SW480 (cell line): ENCODE data around the gene GDPD5.

Experiments used
- DNase-seq: peaks from one replicate; pipeline ENCODE4 v3.0.0-alpha.2; 2016; ENCODE audit warnings: low spot score

Gene GDPD5

DNA sequence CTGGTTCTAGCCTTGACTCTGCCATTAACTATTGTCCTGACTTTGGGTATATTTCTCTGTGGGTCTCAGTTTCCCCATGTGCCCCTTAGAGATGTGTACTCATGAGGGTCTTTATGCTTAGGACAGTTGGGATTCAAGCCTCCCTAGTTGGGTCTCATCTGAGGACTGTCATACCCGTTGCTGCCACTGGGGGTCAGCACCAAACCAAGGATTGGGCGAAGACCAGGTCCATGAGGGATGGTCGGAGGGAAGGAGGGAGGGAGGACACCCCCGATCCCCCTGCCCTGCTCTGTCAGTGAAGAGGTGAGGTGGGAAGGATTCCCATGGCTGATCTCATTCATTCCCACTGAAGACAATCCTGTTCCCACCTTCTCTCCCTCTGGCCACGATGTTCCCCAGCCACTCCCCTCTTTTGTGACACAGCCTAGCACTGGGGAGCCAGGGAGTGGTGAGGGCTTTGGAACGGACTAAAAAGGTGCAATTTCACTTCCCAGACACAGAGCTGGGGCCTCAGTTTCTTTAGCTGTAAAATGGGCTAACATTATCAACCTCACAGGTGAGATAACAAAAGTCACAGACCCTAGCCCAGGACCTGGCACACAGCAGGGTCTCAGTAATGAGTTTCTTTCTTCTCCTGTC is 80.3 kb downstream of the GDPD5 start:
- peak; percentile 47 for DNase-seq

DNA sequence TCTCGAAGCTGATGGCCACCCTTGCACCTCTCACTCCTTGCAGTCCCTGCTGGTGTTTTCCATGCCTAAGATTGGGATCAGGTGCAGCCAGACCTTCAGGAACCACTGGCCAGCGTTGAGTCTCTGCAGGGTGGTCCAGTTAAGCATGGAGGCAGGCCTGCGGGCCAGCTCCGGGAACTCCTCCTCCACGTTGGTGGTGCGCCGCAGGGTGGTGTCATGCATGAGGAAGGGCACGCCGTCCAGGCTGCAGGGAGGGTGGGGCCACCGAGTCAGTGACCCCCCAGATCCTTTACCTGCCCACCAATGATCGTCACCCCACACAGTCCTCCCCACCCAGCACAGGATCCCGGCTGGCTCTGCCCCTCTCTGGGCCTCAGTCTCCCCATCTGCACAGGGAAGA is 82.7 kb downstream of the GDPD5 start:
- no peak for DNase-seq

DNA sequence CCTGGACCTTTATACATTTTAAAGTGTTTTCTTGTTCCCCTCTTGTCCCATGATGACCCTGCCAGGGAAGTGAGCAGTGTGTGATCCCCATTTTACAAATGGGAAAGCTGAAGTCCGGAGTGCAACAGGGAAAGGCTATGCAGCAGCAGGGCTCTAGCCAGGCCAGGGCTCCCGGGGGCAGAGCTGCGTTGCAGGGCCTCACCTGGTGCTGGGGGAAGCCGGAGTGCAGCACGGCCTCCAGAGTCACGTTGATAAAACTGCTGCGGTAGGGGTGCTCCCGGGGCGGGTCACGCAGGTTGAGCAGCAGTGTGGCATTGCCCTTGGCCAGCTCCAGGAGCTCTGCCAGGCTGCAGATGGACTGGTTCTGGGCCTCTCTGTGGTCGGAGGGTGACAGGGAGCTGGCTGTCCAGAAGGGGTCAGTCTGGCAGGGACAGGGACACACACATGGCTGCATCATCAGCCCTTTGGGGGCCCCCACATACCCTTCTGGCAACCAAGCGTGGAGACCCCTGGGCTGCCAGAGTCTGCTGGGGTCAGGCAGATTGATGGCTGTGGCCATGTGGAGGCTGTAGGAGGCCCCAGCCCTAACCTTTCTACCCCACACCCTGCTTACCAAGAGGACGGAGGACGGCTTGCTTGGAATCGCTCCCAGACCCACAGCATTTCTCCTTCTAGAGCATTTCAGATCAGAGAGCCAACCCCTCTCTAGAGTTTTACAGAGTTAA is 83.4 kb downstream of the GDPD5 start:
- DNase-seq: no peak

DNA sequence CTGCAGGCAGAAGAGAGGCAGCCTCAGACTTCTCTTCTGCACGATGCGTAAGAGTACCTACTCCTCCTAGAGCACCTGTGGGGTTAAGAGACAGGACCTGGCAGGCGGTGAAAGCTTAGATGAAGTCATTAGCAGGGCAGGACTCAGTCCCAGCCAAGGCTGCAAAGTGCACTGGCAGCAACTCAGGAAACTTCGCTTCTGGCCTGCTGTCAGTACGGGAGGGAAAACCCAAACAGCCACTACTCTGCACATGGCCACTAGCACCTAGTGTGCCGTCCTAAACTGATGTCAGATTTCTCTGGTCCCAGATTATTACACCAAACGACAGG is 84.0 kb downstream of the GDPD5 start:
- DNase-seq: no peak

DNA sequence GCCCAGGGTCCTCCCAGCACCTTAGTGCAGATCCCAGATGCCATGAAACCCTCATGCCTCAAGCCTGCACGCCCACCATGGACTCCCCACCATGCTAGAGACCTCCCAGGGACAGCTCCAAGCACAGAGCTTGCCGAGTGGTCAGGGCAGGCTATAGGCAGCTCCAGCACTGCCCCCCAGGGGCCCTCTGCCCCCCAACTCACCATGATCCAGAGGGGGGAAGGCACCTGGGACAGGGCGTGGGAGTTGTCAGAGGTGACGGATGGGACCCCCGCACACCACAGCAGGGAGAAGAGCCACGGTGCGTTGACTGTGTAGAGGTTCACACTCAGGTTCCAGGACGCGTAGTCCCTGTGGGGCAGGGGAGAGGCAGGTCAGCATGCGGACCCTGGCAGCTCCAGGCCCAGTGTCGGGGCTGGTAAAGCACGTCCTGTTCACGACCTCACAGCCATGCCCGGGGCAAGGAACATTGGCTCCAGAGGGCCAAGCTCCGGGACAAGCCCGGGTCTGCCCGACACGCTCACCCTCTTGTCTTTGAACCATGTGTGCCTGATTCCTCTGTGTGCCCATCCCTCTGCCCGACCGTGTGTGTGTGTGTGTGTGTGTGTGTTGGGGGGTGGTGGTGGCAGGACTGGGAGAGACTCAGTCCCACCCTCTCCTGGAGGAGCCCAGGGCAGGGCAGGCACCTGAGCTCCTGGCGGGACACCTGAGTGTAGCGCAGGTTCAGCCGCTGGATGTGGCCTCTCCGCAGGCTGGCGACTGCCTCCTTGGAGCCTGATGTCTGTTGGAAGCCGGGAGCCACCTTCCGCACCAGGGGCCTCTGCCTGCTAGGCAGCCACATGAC is 84.6 kb downstream of the GDPD5 start:
- DNase-seq: no peak

DNA sequence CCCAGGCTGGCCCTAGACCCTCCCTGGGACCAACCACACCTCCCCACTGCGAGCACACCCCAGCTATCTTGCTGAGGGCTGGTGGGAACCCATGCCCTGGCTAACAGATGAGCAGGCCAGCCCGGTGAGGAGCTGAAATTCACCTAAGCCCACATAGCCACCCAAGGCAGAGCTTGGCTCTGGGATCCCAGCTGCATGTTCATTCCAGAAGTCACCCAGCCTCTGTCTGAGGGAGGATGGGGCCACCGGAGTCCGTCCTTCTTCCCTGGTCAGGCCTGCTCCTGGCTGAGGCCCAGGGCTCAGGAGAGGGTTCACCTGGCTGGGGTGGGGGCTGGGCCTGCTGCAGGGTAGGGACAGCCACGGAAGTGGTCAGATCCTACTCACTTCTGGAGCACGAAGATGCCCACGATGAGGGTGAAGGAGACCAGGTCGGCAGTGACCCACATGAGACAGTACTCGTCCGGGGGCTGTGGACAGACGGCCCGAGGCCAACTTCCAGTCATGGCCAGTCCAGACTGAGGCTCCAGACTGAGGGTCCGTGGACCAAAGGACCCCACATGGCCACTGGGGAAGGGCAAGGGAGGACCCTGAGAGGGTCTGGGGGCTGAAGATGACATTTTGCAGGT is 86.1 kb downstream of the GDPD5 start:
- no peak for DNase-seq

DNA sequence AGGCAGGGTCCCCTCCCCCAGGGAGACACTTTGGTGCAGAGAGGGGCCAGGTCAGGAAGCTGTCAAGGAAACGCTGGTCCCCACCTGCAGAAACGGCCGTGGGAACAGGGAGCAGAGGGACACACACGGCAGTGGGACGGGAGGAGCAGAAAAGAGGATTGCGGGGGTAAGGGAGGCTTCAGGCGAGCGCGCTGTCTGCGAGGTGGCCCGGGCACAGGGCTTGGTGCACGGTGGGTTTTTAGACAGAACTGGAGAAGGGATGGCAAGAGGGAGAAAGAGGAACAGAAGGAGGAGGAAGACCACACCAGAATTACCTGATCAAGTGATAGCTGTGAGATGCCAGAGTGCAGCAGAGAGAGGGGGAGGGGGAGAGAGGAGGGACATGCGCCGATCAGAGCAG is 86.7 kb downstream of the GDPD5 start:
- DNase-seq: no peak

DNA sequence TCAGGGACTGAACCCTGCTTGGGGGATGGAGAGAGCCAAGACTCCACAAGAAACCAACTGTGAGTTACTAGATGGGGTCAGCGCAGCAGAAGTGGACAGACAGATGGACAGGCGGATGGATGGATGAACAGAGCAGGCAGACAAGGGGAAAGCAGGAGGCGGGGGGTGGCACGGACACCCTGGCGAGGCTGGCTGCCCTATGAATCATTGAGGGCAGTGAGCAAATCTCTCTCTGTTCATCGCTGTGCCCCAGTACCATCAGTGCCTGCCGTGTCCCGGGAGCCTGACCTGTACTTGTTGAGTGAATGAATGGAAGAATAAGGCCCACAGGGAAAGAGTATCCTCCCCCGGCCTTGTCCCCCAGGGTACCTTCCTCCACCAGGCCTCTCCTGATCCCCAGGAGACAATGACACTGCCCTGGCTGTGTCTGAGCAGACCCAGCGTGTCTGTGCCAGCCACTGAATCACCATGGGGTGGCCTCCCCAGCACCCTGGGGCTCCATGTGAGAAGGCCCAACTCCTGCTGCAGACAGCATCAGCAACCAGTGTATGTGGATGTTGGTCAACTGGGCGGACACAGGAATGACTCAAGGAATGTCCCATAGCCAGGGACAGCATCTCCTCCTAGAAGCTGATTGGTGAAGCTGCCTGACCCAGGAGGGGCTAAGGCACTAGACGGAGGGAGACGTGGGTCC is 87.6 kb downstream of the GDPD5 start:
- DNase-seq: no peak

DNA sequence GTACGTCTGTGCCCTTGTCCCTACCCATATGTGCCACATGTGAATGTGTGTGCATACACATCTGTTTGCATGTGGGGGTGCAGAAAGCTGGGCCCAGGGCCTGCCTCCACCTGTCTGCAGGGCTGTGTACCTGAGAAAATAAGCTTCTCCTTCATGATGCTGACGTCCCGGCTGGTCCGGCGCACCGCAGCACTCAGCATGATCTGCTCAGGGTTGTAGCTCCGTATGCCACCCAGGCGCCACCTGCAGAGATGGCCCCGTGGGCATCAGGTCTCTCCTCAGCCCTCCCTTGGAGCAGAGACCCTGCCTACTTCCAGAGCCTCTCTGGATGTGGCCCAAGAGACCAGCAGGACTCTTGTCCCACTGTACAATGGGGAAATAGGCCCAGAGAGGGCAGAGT is 88.9 kb downstream of the GDPD5 start:
- no peak for DNase-seq

DNA sequence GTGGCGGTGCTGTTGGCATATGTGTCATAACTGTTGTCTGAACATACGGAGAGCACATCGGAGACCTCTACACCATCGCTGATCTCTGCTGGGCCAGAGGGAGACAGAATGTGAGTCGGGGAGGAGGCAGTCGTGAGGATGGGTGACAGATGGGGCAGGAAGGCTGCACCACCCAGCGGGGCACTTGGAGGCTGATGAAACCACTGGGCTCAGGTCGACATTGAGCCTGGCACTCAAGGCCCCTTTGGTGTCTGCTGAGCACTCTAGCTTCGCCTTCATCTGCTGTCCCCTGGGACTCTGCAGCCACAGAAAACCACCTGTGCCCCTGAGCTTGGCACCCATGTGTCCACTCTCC is 90.2 kb downstream of the GDPD5 start:
- DNase-seq: no peak

DNA sequence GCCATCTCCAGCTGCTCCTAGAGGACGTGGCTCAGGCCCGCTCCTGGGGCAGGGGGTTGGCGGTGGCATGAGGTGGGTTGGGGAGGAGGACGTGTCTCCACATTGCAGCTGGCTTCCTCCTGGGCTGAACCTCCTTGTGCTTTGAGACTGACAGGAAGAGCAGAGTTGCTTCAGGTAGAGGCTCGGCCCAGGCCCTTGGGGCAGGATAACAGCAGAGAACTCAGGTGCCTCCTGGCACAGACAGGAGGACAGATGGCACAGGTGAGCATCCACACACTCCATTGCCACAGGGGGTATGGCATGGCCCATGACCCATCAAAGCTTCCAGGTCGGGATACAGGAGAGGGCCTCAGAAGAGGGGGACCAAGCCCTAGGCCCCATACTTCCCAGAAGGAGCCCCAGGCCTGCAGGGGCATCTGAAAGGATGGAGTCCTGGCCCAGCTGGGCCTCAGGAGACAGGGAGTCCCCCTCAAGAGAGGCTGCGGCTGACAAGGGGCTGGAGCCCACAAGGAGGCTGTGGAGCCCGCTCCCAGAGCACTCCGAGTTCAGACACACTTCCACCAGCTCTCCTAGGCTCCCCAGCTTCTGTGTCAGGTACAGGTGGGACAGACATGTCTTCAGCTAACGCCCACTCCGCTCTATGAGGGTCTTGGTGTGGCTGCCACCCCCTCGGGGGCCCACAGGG is 90.7 kb downstream of the GDPD5 start:
- no peak for DNase-seq

DNA sequence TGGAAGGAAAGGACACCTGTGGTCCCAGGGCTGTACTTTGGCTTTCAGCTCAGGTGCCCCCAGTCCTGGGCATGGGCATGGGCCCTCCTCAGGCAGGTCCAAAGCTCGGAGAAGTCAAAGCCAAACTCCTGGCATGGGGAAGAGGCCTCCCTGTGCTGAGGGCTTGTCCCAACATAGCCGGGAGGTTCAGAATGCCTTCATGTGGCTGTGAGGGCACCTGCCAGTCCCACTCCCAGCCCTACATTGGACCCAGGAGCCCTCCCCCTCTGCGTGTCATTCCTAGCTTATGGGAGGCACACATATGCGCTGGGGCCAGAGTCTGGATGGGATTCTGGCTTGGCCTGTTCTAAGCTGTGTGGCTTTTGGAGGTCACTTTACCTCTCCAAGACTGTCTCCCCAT is 91.7 kb downstream of the GDPD5 start:
- DNase-seq: no peak

DNA sequence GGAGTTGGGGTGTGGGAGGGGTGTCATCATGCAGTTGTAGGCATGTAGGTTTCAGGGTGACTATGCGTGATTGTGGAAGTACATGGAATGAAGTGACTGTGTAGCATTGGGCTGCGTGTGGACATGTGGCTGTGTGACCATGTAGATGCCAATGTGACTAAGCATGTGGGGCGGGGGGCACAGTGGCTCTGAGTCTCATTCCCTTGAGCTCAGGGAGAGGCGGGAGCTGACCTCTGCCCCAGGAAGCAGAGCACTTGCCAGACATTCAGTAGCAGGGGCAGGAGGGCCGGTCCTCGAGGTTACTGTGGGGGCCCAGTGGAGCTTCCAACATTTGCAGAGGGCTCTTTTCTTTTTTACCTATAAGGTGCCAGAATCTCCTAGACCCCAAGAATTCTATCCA is 92.3 kb downstream of the GDPD5 start:
- no peak for DNase-seq

DNA sequence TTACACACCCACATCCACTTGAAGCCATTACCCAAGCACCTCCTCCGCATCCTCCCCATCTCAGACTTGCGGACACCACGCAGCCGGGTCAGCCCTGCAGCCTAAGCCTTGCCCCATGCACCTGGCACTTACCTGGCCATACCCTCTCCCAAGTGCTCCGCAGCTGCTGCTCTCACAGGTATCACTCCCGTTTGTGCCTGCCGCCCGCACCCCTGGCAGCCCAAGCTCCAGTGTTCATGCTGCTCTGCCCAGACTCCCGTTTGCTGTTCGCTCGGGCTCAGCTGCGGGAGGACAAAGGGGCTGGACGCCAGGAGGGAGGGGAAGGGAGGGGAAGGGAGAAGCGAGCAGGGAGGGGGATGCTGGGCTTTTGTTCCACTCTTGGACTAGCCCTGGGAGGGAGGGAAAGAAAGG is 92.8 kb downstream of the GDPD5 start, which contains the start of gene KLHL35:
Gene KLHL35 (minus strand): TSS at position 293 of the 411 bp plus-strand sequence. CDS start 2,574 bp downstream, outside the sequence.
- DNase-seq: no peak

DNA sequence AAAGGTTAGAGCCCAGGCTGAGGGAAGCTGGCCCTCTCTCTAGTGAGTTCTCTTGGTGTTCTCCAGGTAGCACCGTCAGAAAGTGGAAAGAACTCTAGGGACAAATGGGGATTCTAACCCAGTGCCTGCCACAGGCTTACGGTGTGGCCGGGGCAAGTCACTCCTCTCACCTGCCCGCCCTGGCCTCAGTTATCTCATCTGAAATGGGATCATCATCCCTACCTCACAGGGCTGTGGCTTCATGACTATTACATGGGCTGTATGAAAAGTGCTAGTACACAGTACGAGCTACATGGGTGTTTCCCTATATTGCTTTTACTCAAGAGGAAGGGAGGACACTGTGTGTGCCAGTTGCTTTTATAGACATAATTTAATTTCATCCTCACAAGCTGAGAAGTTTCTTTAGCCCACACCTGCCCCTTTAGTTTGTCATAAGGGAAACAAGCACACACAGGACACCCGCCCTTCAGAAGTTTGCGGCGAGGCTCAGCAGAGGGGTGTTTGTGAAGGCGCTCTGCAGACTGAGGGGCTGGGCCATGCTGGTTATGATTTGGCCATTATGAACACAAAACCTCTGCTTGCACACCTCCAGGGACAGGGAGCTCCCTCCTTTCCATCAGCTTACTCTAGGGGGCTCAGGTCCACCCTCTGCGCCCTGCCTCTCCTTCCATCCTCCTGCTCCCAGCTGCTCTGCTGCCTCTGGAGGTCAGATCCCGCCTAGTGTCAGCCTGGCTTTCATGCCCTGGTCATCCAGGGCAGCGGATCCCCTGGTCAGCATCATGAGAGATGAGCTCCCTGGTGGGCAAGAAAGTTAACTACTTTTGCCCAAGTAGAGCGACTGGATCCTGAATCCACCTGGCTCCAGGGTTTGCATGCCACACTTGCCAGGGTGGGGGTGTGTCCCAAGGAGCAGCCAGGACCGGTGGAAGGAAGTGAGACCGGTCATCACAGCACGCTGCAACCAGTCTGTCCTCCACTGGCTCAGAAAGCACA is 93.9 kb downstream of the GDPD5 start:
- DNase-seq: no peak

DNA sequence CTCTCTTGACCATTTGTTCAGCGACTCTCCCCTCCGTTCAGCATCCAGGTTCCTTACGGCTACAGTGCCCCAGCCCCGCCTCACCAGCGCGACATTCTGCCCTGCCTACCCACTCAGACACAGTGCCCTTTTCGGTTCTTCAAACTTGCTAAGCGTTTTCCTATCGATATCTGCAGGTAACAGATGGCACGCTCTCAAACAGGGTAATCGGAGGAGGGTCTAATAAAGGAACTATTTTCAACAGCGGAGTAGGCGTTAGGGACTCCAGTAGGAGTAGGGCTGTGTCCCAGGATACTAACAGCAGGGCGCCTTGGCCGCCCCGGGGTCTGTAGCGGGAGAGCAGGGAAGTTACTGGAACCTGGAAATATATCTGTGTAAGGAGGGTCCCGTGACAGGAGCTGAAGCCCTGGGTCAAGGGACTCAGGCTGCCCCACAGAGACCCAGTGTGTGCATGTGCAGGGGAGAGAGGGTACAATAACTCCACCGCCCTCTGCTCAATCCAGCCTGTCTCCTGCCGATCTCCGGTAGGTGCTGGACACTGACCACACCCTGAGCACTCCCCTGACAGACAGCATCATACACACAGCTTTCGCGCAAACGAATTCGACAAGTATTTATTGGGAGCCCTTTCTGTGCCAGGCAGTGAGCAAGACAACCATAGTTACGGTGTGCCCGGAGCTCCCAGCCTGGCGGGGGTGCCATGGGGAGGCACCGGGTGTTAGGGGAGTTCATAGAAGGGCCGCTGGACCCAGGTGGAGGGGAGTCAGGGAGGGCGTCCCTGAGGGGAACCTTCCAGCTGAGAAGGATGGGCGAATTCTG is 94.8 kb downstream of the GDPD5 start:
- DNase-seq: no peak

DNA sequence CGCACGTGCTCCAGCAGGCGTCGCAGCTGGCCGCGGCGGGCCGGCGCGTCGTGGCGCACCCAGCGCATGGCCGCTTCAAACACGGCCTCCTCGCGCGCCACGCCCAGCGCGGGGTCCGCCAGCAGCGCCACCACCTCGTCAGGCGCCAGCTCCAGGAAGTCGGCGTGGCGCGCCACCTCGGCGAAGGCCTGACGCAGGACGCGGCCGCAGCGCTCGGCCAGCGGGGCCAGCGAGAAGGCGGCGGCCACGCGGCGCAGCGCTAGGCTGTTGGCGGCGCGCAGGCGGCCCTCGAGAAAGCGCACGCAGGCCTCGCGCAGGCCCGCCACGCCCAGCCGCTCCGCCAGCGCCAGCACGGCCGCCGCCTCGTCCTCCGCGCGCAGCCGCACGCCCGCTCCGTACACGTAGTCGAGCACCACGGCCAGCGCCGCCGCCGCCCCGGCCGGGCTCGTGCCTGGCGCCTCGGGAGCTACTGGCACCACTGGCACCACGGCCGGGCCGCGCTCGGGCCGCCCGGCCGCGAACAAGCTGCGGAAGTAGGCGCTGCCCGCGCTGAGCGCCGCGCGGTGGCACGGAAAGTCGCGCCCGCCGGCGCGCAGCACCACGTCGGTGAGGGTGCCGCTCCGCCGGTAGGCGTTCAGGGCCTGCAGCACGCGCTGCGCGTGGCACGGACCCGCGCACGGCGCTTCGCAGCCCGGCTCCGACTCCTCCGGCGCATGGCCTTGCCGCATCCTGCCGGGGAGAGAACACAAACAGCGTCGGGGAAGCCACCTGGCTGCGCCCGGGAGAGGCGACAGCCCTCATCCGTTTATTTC is 95.6 kb downstream of the GDPD5 start:
- DNase-seq: peak; percentile 75

DNA sequence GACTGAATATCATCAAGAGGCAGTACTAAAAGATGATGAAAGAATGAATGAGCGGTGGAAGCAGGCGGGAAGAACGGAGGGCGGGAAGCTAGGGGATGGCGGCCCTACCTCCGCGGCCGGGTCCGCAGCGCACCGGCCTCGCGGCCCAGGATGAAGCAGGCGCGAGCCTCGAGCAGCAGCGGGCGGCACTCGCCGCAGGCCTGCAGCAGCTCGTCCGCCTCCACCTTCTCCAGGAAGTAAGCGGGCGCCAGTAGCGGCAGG is 96.2 kb downstream of the GDPD5 start:
- DNase-seq: no peak
